Esophagus muscularis mucosa (tissue), 4 donors: Measurements from ENCODE around the gene SMIM5. TPM values are rescaled to one million over a fixed set of nuclear protein-coding genes. Genes with fewer than 3 reads are reported as not detected.

Experiments used
- DNase-seq: peaks from one replicate; pipeline ENCODE4 v3.0.0-alpha.2; 2017; ENCODE audit errors: extremely low spot score
- H3K27ac ChIP-seq, 4 donors: fragments of 200-600 bp; sonication (generic); replicated peaks in 1 of 4; 1 replicate in 3 of 4; 2 replicates in 1 of 4; pipeline ENCODE4 v1.5.1; 2016 to 2019; ENCODE audit warnings: mild to moderate bottlenecking in 1 of 4
- H3K27me3 ChIP-seq, 4 donors: fragments of 200-600 bp; sonication (generic); one replicate each; pipeline versions ENCODE4 v1.5.1 to v1.6.0; 2016 to 2019
- H3K36me3 ChIP-seq, 4 donors: fragments of 200-600 bp; sonication (generic); one replicate each; pipeline ENCODE4 v1.5.1; 2016 to 2019
- H3K4me1 ChIP-seq, 4 donors: fragments of 200-600 bp; sonication (generic); one replicate each; pipeline ENCODE4 v1.5.1; 2016 to 2019
- H3K4me3 ChIP-seq, 4 donors: fragments of 200-600 bp; sonication (generic); 1 replicate in 2 of 4; 2 replicates in 2 of 4; pipeline ENCODE4 v1.5.1; 2016 to 2019; ENCODE audit warnings: mild to moderate bottlenecking in 4 of 4, moderate library complexity in 1 of 4
- H3K9me3 ChIP-seq, 4 donors: fragments of 200-600 bp; sonication (generic); 1 replicate in 3 of 4; 2 replicates in 1 of 4; pipeline ENCODE4 v1.5.1; 2016 to 2019
- EP300 ChIP-seq: sonication (generic); formaldehyde crosslinking; IDR thresholded peaks from one replicate; pipeline ENCODE4 v1.6.1; 2017; ENCODE audit warnings: antibody characterized with exemption
- POLR2A ChIP-seq: fragments of 450-650 bp; IDR thresholded peaks from one replicate; pipeline ENCODE4 v1.6.1; 2017; ENCODE audit warnings: antibody characterized with exemption, moderate library complexity, mild to moderate bottlenecking, low read depth
- POLR2AphosphoS5 ChIP-seq, 2 donors: sonication (generic); formaldehyde crosslinking; IDR thresholded peaks; one replicate each; pipeline ENCODE4 v1.6.1; 2017; ENCODE audit warnings: antibody characterized with exemption in 2 of 2
- WGBS: methylation state at CpG from one replicate; pipeline ENCODE4 v1.1.5; 2018; 5-methylcytosine and 5-hydroxymethylcytosine counted together
- intact Hi-C: fragments of 100-400 bp; cut with DNase I; formaldehyde crosslinking; loops from one replicate; pipeline ENCODE4 v1.15.1; 2023
- total RNA-seq, 4 donors: library from RNA; depleted of rRNA; stranded (reverse); fragments of >200 nt; gene quantifications; one replicate each; pipeline versions ENCODE4 v1.1.0 to v1.2.1, GENCODE V29; 2016
- TF ChIP-seq, protein P1 (sequence below), 3 experiments: fragments of 200-600 bp in 2 of 3; fragments of 450-650 bp in 1 of 3; sonication (generic) in 2 of 3; IDR thresholded peaks; one replicate each; pipeline ENCODE4 v1.5.1; 2017 to 2019; ENCODE audit warnings: antibody characterized with exemption in 3 of 3, mild to moderate bottlenecking in 2 of 3, moderate library complexity in 1 of 3

SMIM5 gene
- total RNA-seq, 4 donors from 2014 or later = 4.3 to 6.6 (median 5.6) TPM

DNA sequence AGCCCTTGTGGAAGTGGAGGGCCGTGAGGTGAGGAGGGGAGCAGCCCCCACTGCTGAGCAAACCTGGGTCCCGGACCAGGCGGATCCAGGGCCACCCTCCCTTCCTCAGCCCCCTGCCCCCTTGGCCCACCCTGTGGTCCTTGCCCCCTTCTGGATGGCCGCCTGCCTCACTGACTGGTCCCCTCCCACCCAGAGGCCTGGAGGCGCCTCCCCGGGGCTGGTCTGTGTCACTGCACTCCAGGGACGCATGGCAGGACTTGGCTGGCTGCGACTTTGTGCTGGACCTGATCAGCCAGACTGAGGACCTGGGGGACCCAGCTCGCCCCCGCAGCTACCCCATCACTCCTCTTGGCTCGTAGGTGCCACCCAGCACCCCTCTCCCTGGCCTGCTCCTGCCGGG is 19.2 kb upstream of the SMIM5 start:
- intact Hi-C loops = no loop called here
- Histone ChIP-seq H3K9me3 (no peaks in the 10 kb centered on the region), H3K36me3 (peaks cover 4 to 93% (median 88%) of the 10 kb centered on the region in 4 donors), H3K4me3 (no peak overlapping the region), H3K4me1 (no peaks in the 10 kb centered on the region), H3K27me3 (no peaks in the 10 kb centered on the region), H3K27ac (no peak overlapping the region)
- WGBS = 84% methylated on average over 8 of the region's 12 CpGs
- DNase-seq = no peak
- TF ChIP-seq POLR2AphosphoS5 (IDR thresholded peaks at IDR 0.05) = no peak
- TF ChIP-seq, protein P1, sequence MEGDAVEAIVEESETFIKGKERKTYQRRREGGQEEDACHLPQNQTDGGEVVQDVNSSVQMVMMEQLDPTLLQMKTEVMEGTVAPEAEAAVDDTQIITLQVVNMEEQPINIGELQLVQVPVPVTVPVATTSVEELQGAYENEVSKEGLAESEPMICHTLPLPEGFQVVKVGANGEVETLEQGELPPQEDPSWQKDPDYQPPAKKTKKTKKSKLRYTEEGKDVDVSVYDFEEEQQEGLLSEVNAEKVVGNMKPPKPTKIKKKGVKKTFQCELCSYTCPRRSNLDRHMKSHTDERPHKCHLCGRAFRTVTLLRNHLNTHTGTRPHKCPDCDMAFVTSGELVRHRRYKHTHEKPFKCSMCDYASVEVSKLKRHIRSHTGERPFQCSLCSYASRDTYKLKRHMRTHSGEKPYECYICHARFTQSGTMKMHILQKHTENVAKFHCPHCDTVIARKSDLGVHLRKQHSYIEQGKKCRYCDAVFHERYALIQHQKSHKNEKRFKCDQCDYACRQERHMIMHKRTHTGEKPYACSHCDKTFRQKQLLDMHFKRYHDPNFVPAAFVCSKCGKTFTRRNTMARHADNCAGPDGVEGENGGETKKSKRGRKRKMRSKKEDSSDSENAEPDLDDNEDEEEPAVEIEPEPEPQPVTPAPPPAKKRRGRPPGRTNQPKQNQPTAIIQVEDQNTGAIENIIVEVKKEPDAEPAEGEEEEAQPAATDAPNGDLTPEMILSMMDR (IDR thresholded peaks at IDR 0.05) = no peak
- TF ChIP-seq POLR2A = no peak
- no peak for TF ChIP-seq EP300

DNA sequence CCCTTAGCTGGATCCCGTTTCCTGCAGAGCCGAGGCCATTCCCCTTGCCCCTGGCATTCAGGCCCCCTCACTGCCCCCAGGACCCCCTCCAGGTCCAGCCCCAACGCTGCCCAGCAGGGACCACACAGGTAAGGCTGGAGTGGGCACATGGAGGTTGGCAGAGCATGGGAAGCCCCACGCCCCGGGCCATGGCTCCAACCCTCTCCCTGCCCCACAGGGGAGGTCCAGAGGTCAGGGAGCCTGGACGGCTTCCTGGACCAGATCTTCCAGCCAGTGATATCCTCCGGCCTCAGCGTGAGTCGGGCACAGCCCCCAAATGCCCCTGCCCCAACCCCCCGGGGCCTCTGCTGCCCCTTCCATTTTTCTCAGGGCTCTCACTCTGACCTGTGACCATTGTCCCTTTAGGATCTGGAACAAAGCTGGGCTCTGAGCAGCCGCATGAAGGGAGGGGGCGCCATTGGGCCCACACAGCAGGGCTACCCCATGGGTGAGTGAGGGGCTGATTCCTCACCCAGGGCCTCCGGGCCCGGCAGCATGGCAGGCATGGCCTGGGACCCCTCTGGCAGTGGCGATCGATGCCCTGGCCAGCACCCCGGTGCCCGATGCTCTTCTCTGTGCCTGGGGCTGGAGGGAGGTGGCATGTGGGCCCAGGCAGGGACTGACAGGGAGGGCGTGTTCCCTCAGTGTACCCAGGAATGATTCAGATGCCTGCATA is 18.5 kb upstream of the SMIM5 start:
- no peaks in the 10 kb centered on the region for H3K9me3 ChIP-seq
- intact Hi-C loops = no loop called here
- no peaks in the 10 kb centered on the region for H3K4me1 ChIP-seq
- WGBS = 86% methylated on average over 5 of the region's 19 CpGs
- H3K27ac ChIP-seq = no peak overlapping the region
- no peak for TF ChIP-seq POLR2A
- TF ChIP-seq, protein P1 (IDR thresholded peaks at IDR 0.05) = no peak
- no peak for TF ChIP-seq POLR2AphosphoS5 (IDR thresholded peaks at IDR 0.05)
- no peak for TF ChIP-seq EP300
- H3K36me3 ChIP-seq = peaks cover 4 to 100% (median 95%) of the 10 kb centered on the region in 4 donors
- H3K27me3 ChIP-seq = no peaks in the 10 kb centered on the region
- no peak for DNase-seq
- no peak overlapping the region for H3K4me3 ChIP-seq

DNA sequence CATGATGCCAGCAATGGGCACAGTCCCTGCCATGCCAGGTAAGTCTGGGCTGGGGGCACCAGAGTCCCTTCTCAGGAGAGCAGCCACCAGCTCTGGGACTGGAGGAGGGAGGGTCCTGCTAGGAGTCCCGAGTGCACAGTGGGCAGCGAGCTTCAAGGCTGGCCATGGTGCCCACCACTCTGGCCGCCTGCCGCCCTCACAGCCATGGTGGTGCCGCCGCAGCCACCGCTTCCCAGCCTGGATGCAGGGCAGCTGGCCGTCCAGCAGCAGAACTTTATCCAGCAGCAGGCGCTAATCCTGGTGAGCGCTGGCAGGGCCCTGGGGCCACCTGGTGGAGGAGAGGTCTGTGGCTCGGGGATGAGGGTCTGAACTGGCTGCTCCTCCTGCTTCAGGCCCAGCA is 17.9 kb upstream of the SMIM5 start:
- TF ChIP-seq POLR2A = no peak
- no peak for TF ChIP-seq POLR2AphosphoS5 (IDR thresholded peaks at IDR 0.05)
- TF ChIP-seq, protein P1 (IDR thresholded peaks at IDR 0.05) = no peak
- no peak for TF ChIP-seq EP300
- no peaks in the 10 kb centered on the region for H3K27me3 ChIP-seq
- H3K27ac ChIP-seq = no peak overlapping the region
- DNase-seq = no peak
- H3K9me3 ChIP-seq = no peaks in the 10 kb centered on the region
- no peaks in the 10 kb centered on the region for H3K4me1 ChIP-seq
- WGBS = 95% methylated on average over 7 of the region's 11 CpGs
- intact Hi-C loops = no loop called here
- H3K36me3 ChIP-seq = peaks cover 4 to 100% (median 96%) of the 10 kb centered on the region in 4 donors
- no peak overlapping the region for H3K4me3 ChIP-seq

DNA sequence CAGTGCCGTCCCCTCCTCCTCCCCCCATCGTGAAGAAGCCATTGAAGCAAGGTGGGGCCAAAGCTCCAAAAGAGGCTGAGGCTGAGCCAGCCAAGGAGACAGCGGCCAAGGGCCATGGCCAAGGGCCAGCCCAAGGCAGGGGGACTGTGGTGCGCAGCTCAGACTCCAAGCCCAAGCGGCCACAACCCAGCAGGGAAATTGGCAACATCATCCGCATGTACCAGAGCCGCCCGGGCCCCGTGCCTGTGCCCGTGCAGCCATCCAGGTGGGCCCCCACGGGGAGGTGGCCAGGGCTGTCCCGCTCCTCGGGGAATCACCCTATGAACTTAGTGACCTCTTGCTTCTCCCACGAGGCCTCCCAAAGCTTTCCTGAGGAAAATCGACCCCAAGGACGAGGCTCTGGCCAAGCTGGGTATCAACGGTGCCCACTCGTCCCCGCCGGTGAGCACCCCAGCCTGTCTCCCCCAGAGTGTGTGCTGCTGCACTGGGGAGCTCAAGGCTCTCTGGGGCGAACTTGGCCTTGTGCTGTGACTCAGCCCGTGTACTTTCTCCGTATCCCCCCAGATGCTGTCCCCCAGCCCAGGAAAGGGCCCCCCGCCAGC is 16.6 kb upstream of the SMIM5 start:
- 92% methylated on average over 17 of the region's 24 CpGs for WGBS
- DNase-seq = no peak
- intact Hi-C loops = no loop called here
- Histone ChIP-seq H3K9me3 (no peaks in the 10 kb centered on the region), H3K27ac (no peak overlapping the region), H3K4me1 (no peaks in the 10 kb centered on the region), H3K36me3 (peaks cover 4 to 100% (median 99%) of the 10 kb centered on the region in 4 donors), H3K4me3 (no peak overlapping the region), H3K27me3 (no peaks in the 10 kb centered on the region)
- TF ChIP-seq, protein P1 (IDR thresholded peaks at IDR 0.05) = no peak
- TF ChIP-seq EP300 = no peak
- no peak for TF ChIP-seq POLR2AphosphoS5 (IDR thresholded peaks at IDR 0.05)
- TF ChIP-seq POLR2A = no peak
